SU-DHL-6 (cell line): Measurements from ENCODE around the gene WWOX.

Experiments
- H2AFZ ChIP-seq: fragments of 200-600 bp; sonication (generic); 2 replicates; pipeline ENCODE4 v1.6.1; 2014; ENCODE audit warnings: low read depth, mild to moderate bottlenecking, moderate library complexity, mixed read lengths, antibody characterized with exemption, low read length; ENCODE audit not compliant: severe bottlenecking
- H3F3A ChIP-seq: fragments of 200-600 bp; shearing (Covaris generic); 2 replicates; pipeline ENCODE4 v1.6.0; 2016; ENCODE audit warnings: antibody characterized with exemption, mild to moderate bottlenecking; ENCODE audit not compliant: insufficient read depth
- H3K27ac ChIP-seq: fragments of 200-600 bp; sonication (generic); 2 replicates; pipeline ENCODE4 v1.5.1; 2016; ENCODE audit warnings: low read depth, mild to moderate bottlenecking, low read length, moderate library complexity, mixed read lengths
- H3K27me3 ChIP-seq: fragments of 200-600 bp; sonication (generic), shearing (Covaris generic); 2 replicates; pipeline ENCODE4 v1.6.0; 2014; ENCODE audit warnings: mild to moderate bottlenecking, low read length
- H3K36me3 ChIP-seq: fragments of 200-600 bp; sonication (generic); 2 replicates; pipeline ENCODE4 v1.6.1; 2014; ENCODE audit warnings: mild to moderate bottlenecking, low read length, mixed read lengths
- H3K4me2 ChIP-seq: fragments of 300-600, 200-600 bp; shearing (Covaris generic), sonication (generic); 2 replicates; pipeline ENCODE4 v1.6.0; 2014; ENCODE audit warnings: low read length, low read depth, mild to moderate bottlenecking; ENCODE audit not compliant: poor library complexity, severe bottlenecking
- H3K4me3 ChIP-seq: fragments of 200-600 bp; sonication (generic); 2 replicates; pipeline ENCODE4 v1.5.1; 2014; ENCODE audit warnings: antibody characterized with exemption, low read length, mild to moderate bottlenecking, mixed read lengths; ENCODE audit not compliant: insufficient read depth, poor library complexity, severe bottlenecking
- H3K79me2 ChIP-seq: fragments of 200-600 bp; sonication (generic); 2 replicates; pipeline ENCODE4 v1.6.1; 2014; ENCODE audit warnings: mild to moderate bottlenecking, low read length, moderate library complexity; ENCODE audit not compliant: insufficient read depth
- H3K9ac ChIP-seq: fragments of 200-600 bp; sonication (generic); 2 replicates; pipeline ENCODE4 v1.7.0; 2014; ENCODE audit warnings: mild to moderate bottlenecking, low read length
- H3K9me2 ChIP-seq: fragments of 200-600 bp; sonication (generic); replicated peaks from 2 replicates; pipeline ENCODE4 v1.6.1; 2014; ENCODE audit warnings: low read length; ENCODE audit not compliant: insufficient read depth
- H3K9me3 ChIP-seq: fragments of 200-600 bp; sonication (generic); 2 replicates; pipeline ENCODE4 v1.6.1; 2014; ENCODE audit warnings: low read length, mixed read lengths; ENCODE audit not compliant: insufficient read depth
- H4K20me1 ChIP-seq: fragments of 200-600 bp; sonication (generic); 2 replicates; pipeline ENCODE4 v1.6.1; 2014; ENCODE audit warnings: low read depth, mild to moderate bottlenecking, antibody characterized with exemption, low read length, moderate library complexity, mixed read lengths
- EZH2phosphoT487 ChIP-seq: fragments of 200-600 bp; sonication (generic), shearing (Covaris generic); conservative IDR thresholded peaks from 2 replicates; pipeline ENCODE4 v1.6.1; 2018; ENCODE audit warnings: mild to moderate bottlenecking, antibody characterized with exemption, low read length, moderate library complexity, mixed read lengths
- TF ChIP-seq, protein P1 (sequence below): fragments of 200-600 bp; sonication (generic); IDR thresholded peaks from one replicate; pipeline ENCODE4 v1.5.1; 2017; ENCODE audit warnings: antibody characterized with exemption, mild to moderate bottlenecking, low read length, moderate library complexity; ENCODE audit not compliant: insufficient read depth, poor library complexity, severe bottlenecking

Gene WWOX

DNA sequence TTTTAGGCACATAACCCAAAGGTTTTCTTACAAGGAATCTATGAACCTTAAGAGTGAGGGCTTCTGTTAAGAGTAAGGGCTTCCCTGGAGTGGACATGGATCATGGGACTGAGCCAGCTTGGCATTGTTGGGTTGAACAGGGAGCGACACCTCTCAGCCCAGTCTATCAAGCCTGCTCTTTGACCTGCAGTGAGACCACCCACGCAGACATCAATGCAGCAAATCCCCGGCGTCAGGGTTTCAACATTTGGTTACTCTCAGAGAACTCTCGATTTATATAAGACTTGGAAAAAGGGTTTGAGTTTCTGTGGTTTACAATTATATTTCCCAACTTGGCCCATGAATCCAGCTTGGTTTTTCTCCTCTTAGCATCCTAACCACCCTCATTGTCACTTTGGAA lies 299.9 kb downstream of the WWOX start:
- Histone ChIP-seq H3K27me3 (no peaks in the 10 kb centered on the region), H3K9ac (no peak overlapping the region), H3K4me3 (no peak overlapping the region), H3F3A (no peaks in the 10 kb centered on the region), H3K4me2 (no peak overlapping the region), H2AFZ (no peak overlapping the region), H3K79me2 (no peaks in the 10 kb centered on the region), H4K20me1 (no peaks in the 10 kb centered on the region), H3K27ac (no peak overlapping the region), H3K9me3 (no peaks in the 10 kb centered on the region), H3K36me3 (no peaks in the 10 kb centered on the region), H3K9me2 (no peaks in the 10 kb centered on the region)
- TF ChIP-seq, protein P1, sequence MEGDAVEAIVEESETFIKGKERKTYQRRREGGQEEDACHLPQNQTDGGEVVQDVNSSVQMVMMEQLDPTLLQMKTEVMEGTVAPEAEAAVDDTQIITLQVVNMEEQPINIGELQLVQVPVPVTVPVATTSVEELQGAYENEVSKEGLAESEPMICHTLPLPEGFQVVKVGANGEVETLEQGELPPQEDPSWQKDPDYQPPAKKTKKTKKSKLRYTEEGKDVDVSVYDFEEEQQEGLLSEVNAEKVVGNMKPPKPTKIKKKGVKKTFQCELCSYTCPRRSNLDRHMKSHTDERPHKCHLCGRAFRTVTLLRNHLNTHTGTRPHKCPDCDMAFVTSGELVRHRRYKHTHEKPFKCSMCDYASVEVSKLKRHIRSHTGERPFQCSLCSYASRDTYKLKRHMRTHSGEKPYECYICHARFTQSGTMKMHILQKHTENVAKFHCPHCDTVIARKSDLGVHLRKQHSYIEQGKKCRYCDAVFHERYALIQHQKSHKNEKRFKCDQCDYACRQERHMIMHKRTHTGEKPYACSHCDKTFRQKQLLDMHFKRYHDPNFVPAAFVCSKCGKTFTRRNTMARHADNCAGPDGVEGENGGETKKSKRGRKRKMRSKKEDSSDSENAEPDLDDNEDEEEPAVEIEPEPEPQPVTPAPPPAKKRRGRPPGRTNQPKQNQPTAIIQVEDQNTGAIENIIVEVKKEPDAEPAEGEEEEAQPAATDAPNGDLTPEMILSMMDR = no peak
- no peak for TF ChIP-seq EZH2phosphoT487

DNA sequence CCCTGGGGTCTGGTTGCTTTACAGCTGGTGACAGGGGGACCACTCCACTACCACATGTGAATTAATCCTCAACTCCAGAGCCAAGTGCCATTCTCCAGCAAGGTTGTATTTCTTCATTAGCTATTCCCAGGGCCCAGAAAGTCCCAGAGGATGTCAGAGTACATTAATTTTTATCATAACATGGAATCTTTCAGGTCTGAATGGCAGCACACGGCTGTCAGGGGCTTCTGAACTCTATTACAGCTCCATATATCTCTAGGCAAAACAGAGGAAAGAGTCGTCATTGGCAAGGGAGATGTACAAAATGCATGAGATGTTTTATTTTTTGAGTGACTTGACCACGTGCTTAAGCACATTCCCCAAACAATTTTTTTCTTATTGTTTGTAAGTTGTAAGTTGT lies 303.4 kb downstream of the WWOX start:
- no peak overlapping the region for H3K4me3 ChIP-seq
- H3K9me2 ChIP-seq = no peaks in the 10 kb centered on the region
- no peaks in the 10 kb centered on the region for H3K79me2 ChIP-seq
- H3K27ac ChIP-seq = no peak overlapping the region
- H3K9ac ChIP-seq = no peak overlapping the region
- H3K4me2 ChIP-seq = no peak overlapping the region
- H3K9me3 ChIP-seq = peaks cover 5% of the 10 kb centered on the region; the same call in 1 of the 2 replicates
- TF ChIP-seq, protein P1 = no peak
- no peak for TF ChIP-seq EZH2phosphoT487
- H3F3A ChIP-seq = no peaks in the 10 kb centered on the region
- no peaks in the 10 kb centered on the region for H3K36me3 ChIP-seq
- H2AFZ ChIP-seq = no peak overlapping the region
- H4K20me1 ChIP-seq = no peaks in the 10 kb centered on the region
- no peaks in the 10 kb centered on the region for H3K27me3 ChIP-seq

DNA sequence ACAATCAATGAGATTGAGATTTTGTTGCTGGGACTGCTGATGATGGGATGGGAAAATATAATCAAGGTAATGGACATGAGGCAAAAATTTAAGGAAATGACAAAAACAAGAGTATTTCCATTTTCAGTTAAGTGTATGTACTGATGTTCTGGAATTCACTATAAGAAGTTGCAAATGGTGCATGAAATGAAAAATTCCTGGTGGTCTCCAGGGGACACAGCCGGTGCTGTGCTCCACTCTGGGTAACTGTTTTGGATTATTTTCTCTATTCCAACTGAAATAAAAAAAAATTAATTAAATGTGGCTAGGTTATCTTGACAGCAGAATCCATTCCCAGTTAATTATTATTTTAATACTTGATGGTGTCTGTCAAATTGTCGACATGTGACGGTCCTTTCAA lies 305.6 kb downstream of the WWOX start:
- H2AFZ ChIP-seq = no peak overlapping the region
- no peak overlapping the region for H3K4me2 ChIP-seq
- H3K27me3 ChIP-seq = no peaks in the 10 kb centered on the region
- H3K36me3 ChIP-seq = no peaks in the 10 kb centered on the region
- H3K9ac ChIP-seq = no peak overlapping the region
- H4K20me1 ChIP-seq = no peaks in the 10 kb centered on the region
- no peaks in the 10 kb centered on the region for H3F3A ChIP-seq
- H3K27ac ChIP-seq = no peak overlapping the region
- H3K4me3 ChIP-seq = no peak overlapping the region
- peaks cover 14% of the 10 kb centered on the region; the same call in 1 of the 2 replicates for H3K9me3 ChIP-seq
- H3K79me2 ChIP-seq = no peaks in the 10 kb centered on the region
- H3K9me2 ChIP-seq = no peaks in the 10 kb centered on the region
- TF ChIP-seq EZH2phosphoT487 = no peak
- TF ChIP-seq, protein P1 = no peak

DNA sequence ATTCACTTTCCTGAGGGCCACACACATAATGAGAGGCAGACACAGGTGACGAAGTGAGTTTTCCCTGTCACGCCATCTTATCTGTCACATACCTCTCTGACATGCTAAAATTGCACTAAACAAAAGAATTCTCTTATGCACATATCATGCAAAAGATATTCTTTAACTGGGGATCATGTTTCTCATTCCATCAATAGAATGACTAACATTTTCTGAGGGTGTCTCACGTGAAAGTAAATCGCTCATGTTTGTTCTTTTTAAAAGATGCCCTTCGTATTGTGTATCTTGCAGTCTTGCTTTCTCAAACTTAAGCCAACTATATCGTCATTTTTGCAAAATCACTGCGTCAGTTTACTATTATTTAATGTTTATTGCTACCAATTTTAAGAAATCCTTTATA lies 306.4 kb downstream of the WWOX start:
- Histone ChIP-seq H3K79me2 (no peaks in the 10 kb centered on the region), H3K4me3 (no peak overlapping the region), H3K27ac (no peak overlapping the region), H3K9me2 (no peaks in the 10 kb centered on the region), H2AFZ (no peak overlapping the region), H3K27me3 (no peaks in the 10 kb centered on the region), H4K20me1 (no peaks in the 10 kb centered on the region), H3K4me2 (no peak overlapping the region), H3K9ac (no peak overlapping the region), H3K9me3 (peaks cover 14% of the 10 kb centered on the region; the same call in 1 of the 2 replicates), H3F3A (no peaks in the 10 kb centered on the region), H3K36me3 (no peaks in the 10 kb centered on the region)
- TF ChIP-seq, protein P1 = no peak
- TF ChIP-seq EZH2phosphoT487 = no peak
